A172 (cell line): ENCODE data around the gene CDH8. TPM values are rescaled to one million over a fixed set of nuclear protein-coding genes. Genes with fewer than 3 reads are reported as not detected.
A peak's percentile ranks its signal among the peaks of the same experiment; 100 is the strongest.

Source experiments
- DNase-seq: peaks from one replicate; pipeline ENCODE4 v3.0.0-alpha.2; 2015; ENCODE audit warnings: low spot score
- total RNA-seq: library from RNA; depleted of rRNA; stranded (reverse); fragments of >200 nt; shearing (Covaris generic); gene quantifications from 2 replicates; pipeline ENCODE4 v1.2.3, GENCODE V29; 2014

CDH8 gene
- total RNA-seq, 1 experiment from 2014 or later: 8.2 TPM

DNA sequence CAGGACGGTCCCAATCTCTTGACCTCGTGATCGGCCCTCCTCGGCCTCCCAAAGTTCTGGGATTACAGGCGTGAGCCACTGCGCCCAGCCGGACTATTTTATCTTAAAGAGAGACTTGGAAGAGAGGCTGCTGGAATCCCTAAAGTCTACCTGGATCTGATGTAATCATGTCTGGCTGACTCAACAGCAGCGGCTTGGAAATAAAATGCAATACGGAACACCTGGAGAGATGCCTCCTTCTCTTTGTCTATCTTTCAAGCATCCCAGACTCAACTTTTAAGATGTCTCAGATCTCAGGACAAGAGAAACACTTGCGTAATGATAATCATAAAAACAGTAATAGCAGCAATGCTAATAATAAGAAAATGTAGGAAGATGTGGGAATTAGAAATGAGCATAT, 95.6 kb downstream of the CDH8 start:
- DNase-seq: no peak

DNA sequence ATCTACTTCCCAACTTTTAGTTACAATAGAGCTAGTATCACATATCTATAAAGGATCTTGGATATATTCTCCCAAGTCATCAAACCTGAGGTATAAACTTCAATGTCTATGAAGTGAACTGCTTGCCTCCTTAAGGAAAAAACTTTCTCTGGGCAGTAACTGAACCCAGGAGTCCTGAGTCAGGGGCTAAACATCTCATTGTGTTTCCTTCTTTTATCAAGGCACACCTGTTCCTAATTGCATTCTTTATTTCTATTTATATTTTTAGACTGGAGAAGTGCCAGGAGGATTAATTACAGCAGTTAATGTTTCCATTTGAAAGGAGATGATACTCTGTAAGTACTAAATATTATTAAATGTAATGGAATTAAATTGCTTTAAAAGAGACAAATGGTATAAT, 98.6 kb downstream of the CDH8 start:
- no peak for DNase-seq

DNA sequence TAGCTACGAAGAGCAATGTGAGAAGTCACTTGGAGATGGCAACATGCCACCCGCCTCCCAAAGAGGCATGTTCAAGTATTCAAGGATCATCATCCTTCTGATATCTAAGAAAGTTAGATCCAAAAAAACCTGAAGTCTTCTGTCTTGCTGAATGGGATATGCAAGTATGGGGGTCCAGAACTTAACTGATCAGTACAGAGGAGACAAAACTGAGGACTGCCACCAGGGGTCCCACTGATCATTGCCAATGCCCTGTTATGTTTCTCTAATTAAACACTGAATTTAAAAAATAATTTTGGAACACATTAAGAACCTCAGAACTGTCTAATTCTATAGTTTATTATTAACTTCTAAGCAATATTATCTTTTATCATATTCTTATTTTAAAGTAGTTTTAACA, 99.7 kb downstream of the CDH8 start:
- peak; percentile 16 for DNase-seq

DNA sequence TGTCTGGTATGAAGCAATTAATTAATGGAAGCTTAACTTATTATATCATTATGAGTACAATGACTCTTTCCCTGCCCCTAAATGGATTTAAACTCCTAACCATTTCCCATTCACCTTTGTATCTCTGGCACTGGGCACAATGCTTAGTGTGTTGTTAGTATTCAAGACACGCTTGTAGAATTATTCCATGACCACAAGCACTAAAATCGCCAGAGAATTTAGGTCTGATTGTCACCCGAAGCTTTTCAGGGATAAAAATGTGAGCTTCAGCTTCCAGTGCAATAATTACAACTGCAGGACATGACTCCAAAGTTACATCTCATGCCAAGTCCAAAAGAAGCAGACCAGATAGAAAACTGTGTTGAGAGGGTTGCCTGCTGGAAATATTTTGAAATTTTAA, 101.6 kb downstream of the CDH8 start:
- no peak for DNase-seq

DNA sequence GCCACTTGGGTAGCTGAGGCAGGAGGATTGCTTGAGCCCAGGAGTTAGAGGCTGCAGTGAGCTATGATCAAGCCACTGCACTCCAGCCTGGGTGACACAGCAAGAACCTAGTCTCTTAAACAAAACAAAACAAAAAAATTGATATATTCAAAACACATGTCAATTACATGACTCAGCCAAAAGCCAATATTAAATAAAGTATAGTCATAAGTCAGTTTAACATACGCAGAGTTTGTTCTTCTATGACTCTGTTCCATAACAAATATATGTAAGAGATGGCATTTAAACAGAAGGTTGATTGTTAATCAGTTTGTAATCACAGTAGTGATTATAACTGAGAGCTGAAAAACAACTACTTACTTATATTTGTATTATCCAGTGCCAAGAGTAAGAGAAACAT, 106.5 kb downstream of the CDH8 start:
- no peak for DNase-seq

DNA sequence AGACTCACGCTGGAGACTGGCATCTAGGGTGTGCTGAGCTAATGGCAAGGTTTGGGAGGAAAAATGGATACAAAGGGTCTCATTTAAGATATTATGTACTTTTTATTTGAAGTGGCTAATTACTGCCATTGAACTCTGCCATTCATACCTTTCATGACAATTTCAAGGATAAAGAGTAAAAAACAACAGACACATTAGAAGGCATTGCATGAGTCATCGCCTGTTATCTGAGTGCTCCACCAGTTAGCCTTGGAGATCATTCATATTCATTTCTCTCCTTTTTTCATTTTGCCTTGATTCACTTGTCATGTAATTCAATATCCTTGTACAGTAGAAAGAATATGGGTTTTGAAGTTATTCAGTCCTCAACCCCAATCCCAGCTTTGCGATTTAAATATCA, 109.5 kb downstream of the CDH8 start:
- peak; percentile 19 for DNase-seq

DNA sequence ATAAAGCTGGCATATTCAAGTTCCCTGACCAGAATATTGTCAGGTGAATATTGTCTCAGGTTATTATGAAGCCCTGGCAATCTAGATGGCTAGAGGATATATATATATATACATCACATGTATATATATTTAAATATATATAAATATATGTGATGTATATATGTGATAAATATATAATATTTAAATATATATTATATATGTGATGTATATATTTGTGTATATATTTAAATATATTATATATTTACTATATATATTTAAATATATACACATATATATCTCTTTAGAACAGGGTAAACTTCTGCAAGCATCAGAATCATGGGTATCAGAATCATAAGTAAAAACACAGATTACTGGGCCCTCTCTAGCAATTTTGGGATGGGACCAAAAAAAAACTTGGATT, 112.6 kb downstream of the CDH8 start:
- DNase-seq: no peak

DNA sequence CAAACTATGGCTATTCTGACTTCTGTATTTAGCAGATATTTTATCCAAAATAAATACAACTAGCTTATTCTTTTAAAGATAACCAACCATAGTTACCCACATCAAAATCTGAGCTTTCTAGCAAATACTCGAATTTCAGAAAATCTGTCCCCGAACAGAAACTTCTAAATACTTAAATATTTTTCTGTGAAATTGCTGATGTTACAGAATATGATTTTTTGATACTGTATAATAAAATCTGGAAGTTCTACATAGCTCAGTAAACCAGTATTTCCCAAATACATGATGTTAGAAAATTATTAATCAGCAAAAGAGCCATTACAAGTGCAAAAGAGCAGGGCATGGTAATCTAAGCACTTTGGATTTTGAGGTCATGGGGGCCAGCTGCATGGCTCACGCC, 114.9 kb downstream of the CDH8 start:
- no peak for DNase-seq

DNA sequence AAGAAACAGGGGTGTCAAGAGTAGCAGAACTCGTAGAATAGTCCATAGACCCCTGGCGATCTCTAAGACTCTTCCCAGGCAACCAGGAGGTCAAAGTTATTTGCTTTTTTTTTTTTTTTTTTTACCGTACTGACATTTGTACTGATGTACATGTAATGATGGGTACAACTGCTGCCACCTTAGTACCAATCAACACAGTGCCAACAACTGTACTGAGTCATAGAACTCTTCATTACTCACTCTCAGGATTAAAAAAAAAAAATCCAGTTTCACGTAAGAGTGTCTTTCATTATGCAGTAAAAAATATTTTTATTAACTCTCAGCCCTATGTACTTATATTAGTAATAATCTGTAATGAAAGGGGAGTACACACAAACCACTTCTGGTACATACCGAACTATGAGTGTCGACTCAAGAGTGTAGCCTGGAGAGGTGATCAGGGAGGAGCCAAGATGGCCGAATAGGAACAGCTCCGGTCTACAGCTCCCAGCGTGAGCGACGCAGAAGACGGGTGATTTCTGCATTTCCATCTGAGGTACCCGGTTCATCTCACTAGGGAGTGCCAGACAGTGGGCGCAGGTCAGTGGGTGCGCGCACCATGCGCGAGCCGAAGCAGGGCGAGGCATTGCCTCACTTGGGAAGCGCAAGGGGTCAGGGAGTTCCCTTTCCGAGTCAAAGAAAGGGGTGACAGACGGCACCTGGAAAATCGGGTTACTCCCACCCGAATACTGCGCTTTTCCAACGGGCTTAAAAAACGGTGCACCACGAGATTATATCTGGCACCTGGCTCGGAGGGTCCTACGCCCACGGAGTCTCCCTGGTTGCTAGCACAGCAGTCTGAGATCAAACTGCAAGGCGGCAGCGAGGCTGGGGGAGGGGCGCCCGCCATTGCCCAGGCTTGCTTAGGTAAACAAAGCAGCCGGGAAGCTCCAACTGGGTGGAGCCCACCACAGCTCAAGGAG, 118.1 kb downstream of the CDH8 start:
- peak; percentile 25 for DNase-seq

DNA sequence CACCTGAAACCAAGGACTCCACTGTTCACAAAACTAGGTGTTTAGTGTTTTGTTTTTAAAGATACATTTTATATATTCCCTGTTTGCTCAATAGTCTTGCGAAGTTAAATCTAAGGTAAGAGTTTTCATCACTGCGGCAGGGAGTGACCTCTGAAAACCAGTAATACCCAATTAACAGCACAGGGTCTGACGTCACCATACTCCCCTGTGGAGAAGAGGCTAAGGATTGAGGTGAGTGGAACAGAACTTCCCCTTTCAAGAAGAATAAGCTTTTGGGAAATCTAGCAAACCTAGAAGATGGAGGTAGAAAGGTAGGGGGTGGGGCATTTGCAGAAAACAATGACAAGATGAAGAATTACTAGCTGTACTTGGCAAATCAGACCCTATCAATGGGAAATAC, 120.7 kb downstream of the CDH8 start:
- no peak for DNase-seq

DNA sequence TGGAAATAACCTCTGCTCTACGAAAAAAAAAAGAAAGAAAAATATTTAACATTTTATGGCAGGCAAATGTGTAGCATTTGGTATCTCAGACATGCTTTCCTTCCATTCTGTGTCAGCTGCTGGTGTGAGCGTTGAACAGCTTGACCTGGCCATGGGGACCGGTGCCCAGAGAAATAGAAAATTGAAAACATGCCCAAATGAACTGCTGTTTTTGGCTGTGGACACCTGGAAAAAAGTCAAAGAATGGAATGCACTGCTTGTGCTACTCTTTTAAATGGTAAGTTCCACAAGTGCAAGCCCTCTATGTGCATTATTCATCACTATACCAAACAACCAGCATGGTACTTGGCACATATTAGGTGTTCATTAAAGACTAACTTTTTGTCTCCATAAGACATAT, 127.2 kb downstream of the CDH8 start:
- no peak for DNase-seq

DNA sequence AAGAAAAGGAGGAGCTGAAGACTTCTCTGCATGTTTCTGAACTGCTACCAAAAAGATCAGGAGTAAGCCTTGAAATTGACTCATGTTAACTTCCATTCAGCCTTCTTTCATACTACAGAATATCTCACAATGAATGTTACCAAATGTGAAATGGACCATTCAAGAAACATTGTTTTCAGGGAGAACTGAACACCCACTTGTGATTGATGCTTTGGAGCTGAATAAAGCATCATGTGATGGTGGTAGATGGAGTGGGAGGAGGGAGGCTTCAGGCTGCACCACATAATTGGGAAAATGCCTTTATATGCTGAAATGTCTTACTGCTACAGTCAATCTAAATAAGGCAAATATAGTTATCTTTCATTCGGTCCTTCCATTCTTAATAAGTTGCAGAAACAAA, 127.8 kb downstream of the CDH8 start:
- no peak for DNase-seq

DNA sequence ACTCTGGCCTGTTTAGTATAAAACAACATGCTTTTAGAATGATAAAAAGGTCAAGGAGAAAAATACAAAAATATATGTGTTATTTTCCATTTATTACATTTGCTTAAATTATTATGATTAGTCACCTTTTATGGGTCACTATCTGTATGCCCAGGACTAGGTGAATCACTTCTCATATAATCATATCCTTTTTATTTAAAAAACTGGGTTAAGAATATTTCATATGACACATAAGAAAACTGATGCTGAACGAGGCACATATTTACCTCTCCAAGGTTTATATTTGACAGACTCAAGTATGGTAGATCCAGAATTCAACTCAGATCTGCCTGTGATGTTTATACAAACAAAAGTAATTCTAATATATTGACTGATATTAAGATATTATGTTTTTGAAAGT, 134.5 kb downstream of the CDH8 start:
- no peak for DNase-seq

DNA sequence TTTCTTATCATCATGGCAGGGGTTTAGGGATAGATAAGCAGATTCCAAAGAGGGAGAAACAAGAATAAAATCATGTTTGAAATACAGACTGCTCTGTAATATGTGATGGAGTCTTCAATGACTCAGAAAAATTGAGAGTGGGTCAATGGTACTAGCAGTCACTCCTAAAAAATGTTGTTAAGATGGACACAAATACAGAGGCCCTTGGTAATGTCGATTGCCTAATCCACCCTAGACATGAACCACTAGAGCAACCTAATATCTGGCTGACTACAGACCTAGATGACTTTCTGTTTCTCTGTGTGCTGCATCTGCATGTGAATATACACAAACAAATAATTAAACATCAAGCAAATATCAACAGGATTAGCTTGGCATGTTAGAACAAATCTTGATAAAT, 135.8 kb downstream of the CDH8 start:
- no peak for DNase-seq

DNA sequence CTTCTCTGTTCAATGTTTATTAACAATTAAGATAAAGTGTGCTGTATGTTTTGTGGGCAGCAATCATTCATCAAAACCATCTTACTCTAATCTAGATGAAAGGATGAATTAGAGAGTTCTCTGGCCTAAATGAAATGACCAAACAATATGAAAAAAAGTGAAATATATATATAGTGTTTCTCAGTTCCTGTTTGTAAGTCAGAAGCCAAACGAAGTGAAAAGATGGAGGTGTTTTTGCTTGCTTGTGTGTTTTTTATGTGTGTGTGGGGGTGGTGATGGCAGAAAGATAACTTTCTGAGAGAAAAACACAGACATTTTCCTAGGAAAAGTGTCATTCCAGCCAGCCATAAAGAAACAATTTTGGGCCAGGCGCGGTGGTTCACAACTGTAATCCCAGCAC, 138.6 kb downstream of the CDH8 start:
- DNase-seq: no peak

DNA sequence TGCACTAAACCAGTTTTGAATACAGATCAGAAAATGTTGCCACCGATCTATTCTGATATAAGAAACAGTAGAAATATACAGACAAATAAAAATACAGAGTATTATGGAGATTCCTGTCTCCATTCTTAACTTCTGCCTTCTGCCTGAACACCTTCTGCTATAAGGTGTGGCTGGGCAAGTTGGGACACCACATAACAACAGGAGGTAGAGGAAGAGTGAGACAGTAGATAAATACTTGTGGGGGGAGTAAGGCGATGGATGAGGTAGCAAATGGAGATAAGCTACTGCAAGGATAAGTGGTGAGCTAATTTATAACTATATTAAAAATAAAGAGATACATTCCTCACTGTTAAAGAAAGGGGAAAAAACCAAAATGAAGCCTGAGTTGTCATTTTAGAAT, 143.7 kb downstream of the CDH8 start:
- no peak for DNase-seq

DNA sequence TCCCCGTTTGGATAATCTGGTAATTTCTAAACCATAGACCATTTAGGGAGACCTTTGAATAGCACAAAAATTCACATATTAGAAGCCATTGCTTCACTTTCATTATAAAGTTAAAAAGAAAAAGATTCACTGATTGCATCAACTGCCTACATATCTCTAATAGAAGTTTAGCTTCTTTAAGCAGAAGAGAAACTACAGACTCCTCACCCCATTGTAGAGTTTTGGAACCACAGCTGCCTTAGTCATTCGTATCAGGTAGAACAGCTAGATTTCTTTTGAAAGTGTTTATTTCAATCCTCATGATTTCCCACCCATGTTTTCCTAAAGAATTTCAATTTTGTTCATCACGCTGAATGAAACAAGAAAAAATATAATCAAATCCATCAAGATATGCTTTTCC, 144.8 kb downstream of the CDH8 start:
- no peak for DNase-seq

DNA sequence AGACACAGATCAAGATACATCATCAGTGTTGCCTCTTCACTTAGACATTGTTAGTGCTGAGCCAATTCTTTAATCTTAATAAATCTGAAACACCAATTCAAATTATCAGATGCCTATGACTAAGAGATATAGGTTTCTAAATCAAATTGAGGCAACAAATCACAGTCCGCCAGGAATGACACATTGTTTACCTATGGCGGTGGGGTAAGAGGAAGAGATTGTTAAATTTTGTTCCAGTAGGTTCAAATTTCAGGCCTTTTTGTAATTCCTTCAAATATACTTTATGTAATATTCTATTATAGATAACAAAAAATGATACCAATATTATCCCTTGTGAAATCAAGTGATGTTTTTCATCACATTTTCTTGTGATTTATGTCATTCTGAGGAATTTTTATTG, 145.9 kb downstream of the CDH8 start:
- no peak for DNase-seq

DNA sequence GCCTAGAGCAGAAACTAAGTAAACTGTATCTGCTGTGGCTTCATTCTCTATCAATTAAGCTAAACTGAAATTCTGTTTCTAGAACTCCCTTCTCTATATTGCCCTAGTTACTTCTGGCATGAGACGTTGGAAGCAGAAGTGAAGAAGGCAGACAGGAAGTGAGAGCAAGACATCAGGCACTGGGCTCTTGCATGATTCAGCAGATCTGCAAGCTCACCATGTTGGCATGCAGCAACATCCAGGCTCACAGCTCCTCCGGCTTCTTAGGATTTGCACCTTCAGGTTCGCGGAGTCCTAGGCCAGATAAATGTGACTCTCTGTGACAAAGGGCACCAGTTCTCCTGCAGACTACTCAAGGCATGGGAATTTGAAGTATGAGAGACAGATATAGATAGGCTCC, 148.3 kb downstream of the CDH8 start:
- DNase-seq: peak; percentile 65

DNA sequence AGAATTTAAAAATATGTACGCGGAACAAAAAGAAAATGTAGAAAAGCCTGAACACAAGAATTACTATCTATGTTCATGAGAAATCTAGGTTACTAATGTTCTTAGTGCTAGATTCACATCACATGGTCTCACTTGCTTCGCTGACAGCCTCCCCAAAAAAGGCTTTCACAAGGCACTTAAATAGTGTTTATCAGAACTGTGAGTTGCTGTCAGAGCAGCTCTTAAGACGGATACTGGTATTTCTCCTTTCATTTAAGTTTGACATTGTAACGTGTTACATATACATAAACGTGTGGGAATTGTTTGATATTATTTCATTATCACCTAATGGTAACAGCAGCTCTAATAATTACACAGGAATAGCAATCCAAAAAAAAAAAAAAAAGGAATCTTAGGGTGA, 150.9 kb downstream of the CDH8 start:
- no peak for DNase-seq

DNA sequence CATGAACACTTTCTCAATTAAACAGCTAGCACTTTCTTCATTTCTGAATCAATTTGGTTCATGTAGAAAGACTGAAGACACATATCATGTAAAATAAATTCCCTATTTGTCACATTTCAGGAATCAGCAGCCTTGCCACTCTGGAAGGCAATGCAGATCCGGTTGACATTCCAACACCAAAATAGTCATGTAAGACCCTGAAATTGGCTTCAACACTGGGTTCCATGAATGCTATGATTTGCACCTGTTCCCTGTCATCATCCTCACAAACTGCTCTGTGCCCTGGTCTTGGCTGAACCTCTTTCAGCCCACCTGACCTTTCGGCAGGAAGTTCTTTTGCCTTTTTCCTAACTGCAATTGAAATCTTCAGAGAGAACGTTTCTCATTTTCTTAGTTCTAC, 156.9 kb downstream of the CDH8 start:
- DNase-seq: no peak

DNA sequence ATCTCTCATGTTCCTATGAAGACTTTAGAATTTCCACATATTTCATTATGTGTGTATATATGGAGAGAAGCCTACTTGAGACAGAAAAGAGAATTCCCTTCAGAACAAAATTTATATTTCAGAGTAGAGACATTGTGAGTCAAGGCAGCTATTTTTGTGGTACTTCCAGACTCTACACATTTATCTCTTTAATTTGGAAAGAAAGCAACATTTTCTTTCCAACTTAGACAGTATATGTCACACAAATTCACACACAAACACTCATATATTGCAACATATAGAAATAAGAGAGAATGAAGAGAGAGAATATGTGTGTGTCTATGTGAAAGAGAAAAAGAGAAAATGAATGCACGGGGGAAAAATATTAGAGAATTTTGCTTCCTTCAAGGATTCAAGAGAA, 158.8 kb downstream of the CDH8 start:
- no peak for DNase-seq

DNA sequence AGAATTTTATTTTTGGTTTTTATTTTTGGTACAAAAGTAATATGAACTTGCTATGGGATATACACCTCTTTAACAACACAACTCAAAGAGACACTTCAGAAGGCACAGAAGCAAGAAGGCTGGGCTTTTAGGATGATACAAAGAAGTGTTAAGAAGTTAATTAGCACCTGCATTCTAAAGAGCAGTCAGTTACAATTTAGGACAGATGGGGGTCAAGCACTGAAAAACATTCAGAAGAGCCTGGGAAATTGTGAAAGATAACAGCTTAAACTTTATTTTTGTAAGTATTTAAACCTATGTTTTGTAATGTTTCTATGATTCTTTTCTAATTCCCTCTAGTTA, 163.5 kb downstream of the CDH8 start:
- no peak for DNase-seq
